Fibroblast of lung (primary cell): ENCODE data around the gene PYGL. TPM values are rescaled to one million over a fixed set of nuclear protein-coding genes. Genes with fewer than 3 reads are reported as not detected.

Experiments
- DNase-seq, 2 donors: peaks; one replicate each; pipeline versions ENCODE4 v3.0.0 to v3.0.0-alpha.2; 2010; ENCODE audit warnings: low read depth in 2 of 2
- H2AFZ ChIP-seq: 2 replicates; pipeline ENCODE4 v1.5.1; 2012; ENCODE audit warnings: low read length, control low read depth, inconsistent platforms
- H3K27ac ChIP-seq: 2 replicates; pipeline ENCODE4 v1.5.1; 2011; ENCODE audit warnings: low read length, control low read depth; ENCODE audit not compliant: insufficient read depth
- H3K27me3 ChIP-seq: 2 replicates; pipeline ENCODE4 v1.5.1; 2011; ENCODE audit warnings: mild to moderate bottlenecking, low read length; ENCODE audit not compliant: control insufficient read depth, insufficient read depth
- H3K36me3 ChIP-seq: 2 replicates; pipeline ENCODE4 v1.5.1; 2011; ENCODE audit warnings: low read length; ENCODE audit not compliant: control insufficient read depth, insufficient read depth
- H3K4me1 ChIP-seq: 2 replicates; pipeline ENCODE4 v1.5.1; 2011; ENCODE audit warnings: low read length; ENCODE audit not compliant: control insufficient read depth, insufficient read depth; ENCODE audit errors: extremely low read depth
- H3K4me2 ChIP-seq: 2 replicates; pipeline ENCODE4 v1.5.1; 2011; ENCODE audit warnings: low read length, control low read depth; ENCODE audit not compliant: insufficient read depth; ENCODE audit errors: extremely low read depth
- H3K4me3 ChIP-seq, 4 experiments: fragments of 200-600 bp in 1 of 4; sonication (generic) in 1 of 4; replicated peaks in 1 of 4; 2 replicates each; pipeline ENCODE4 v1.5.1; 2011 to 2016; ENCODE audit warnings: low read length in 4 of 4, low read depth in 3 of 4, mild to moderate bottlenecking in 3 of 4, control low read depth in 2 of 4, inconsistent platforms in 1 of 4, mixed read lengths in 1 of 4; ENCODE audit not compliant: insufficient read depth in 1 of 4; ENCODE audit errors: control extremely low read depth in 1 of 4
- H3K79me2 ChIP-seq: 2 replicates; pipeline ENCODE4 v1.5.1; 2012; ENCODE audit warnings: mild to moderate bottlenecking, low read length, inconsistent platforms; ENCODE audit not compliant: control insufficient read depth, insufficient read depth
- H3K9ac ChIP-seq: 2 replicates; pipeline ENCODE4 v1.5.1; 2011; ENCODE audit warnings: mild to moderate bottlenecking, low read length, control low read depth; ENCODE audit not compliant: insufficient read depth
- H3K9me3 ChIP-seq: 2 replicates; pipeline ENCODE4 v1.5.1; 2012; ENCODE audit warnings: low read depth, low read length; ENCODE audit not compliant: control insufficient read depth, insufficient read depth
- H4K20me1 ChIP-seq: 2 replicates; pipeline ENCODE4 v1.5.1; 2011; ENCODE audit warnings: low read length; ENCODE audit not compliant: control insufficient read depth, insufficient read depth; ENCODE audit errors: extremely low read depth
- EZH2 ChIP-seq: IDR thresholded peaks from 2 replicates; pipeline ENCODE4 v1.5.1; 2012; ENCODE audit warnings: low read length, control low read depth, mild to moderate bottlenecking; ENCODE audit errors: missing control alignments
- polyA plus RNA-seq, 2 donors: library from polyadenylated mRNA; depleted of rRNA in 1 of 2; stranded (reverse) in 1 of 2; unstranded in 1 of 2; fragments of >200 nt; gene quantifications; 2 replicates each; pipeline ENCODE4 v1.2.1, GENCODE V29; 2011 to 2012; ENCODE audit warnings: missing spikeins in 1 of 2
- total RNA-seq: library from RNA; depleted of rRNA; stranded (reverse); fragments of >200 nt; gene quantifications from 2 replicates; pipeline ENCODE4 v1.2.1, GENCODE V29; 2014
- TF ChIP-seq, protein P1 (sequence below), 2 donors: IDR thresholded peaks in 1 of 2; conservative IDR thresholded peaks in 1 of 2; 1 replicate in 1 of 2; 2 replicates in 1 of 2; pipeline ENCODE4 v1.5.1; 2011 to 2012; ENCODE audit warnings: low read length in 2 of 2, control low read depth in 1 of 2, inconsistent platforms in 1 of 2, low read depth in 1 of 2, mild to moderate bottlenecking in 1 of 2

Gene PYGL
- total and polyA plus RNA-seq, 2 donors (not counting 1 experiment from before 2014, with no cell fraction given), result 56.2 to 76.8 TPM

DNA sequence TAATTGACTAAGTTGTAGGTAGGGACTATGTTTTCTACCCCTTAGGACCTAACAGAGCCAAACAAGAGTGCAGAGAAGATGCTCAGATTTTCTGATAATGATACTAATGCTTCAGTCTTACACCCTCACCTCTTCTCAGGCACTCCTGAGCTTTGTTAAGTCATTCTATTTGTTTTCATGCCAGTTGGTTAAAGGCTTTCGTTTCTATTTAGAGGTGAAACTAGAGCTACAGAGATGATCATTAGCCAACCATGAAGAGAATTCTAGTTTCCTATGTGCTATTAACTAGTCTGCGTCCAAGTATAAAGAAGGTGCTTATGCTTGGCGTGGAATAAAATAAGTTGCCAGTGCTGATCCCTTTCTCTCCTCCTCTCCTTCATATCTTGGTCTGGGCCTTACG lies 34.6 kb upstream of the PYGL start:
- H3K79me2 ChIP-seq, result no peaks in the 10 kb centered on the region
- no peak overlapping the region for H3K27ac ChIP-seq
- H3K36me3 ChIP-seq, result no peaks in the 10 kb centered on the region
- no peak overlapping the region for H3K4me3 ChIP-seq
- H2AFZ ChIP-seq, result no peak overlapping the region
- H4K20me1 ChIP-seq, result no peaks in the 10 kb centered on the region
- H3K4me2 ChIP-seq, result no peak overlapping the region
- no peak overlapping the region for H3K9ac ChIP-seq
- H3K4me1 ChIP-seq, result no peaks in the 10 kb centered on the region
- DNase-seq, result no peak
- no peaks in the 10 kb centered on the region for H3K9me3 ChIP-seq
- no peak for TF ChIP-seq EZH2
- TF ChIP-seq, protein P1, sequence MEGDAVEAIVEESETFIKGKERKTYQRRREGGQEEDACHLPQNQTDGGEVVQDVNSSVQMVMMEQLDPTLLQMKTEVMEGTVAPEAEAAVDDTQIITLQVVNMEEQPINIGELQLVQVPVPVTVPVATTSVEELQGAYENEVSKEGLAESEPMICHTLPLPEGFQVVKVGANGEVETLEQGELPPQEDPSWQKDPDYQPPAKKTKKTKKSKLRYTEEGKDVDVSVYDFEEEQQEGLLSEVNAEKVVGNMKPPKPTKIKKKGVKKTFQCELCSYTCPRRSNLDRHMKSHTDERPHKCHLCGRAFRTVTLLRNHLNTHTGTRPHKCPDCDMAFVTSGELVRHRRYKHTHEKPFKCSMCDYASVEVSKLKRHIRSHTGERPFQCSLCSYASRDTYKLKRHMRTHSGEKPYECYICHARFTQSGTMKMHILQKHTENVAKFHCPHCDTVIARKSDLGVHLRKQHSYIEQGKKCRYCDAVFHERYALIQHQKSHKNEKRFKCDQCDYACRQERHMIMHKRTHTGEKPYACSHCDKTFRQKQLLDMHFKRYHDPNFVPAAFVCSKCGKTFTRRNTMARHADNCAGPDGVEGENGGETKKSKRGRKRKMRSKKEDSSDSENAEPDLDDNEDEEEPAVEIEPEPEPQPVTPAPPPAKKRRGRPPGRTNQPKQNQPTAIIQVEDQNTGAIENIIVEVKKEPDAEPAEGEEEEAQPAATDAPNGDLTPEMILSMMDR (conservative IDR thresholded peaks at IDR 0.05 in 1 of 2, IDR thresholded peaks at IDR 0.05 in 1 of 2; ENCODE audit: low read depth in 1 of 2, low read length in 2 of 2), result no peak
- peaks cover 19% of the 10 kb centered on the region for H3K27me3 ChIP-seq

DNA sequence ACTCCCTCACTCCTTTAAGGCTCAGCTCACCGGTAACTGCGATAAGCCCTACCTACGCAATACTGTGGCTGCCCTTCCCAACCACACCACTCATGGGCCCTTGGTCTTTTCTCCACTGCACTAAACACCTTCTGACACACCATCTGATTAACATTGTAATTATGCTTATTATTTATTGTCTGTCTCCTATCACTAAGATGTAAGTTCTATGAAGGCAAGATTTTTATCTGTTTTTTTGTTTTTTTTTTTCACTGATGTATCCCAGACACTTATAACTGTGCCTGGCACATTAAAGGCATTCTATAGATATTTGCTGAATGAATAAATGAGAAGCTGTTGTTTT lies 34.2 kb upstream of the PYGL start:
- no peaks in the 10 kb centered on the region for H3K9me3 ChIP-seq
- no peaks in the 10 kb centered on the region for H3K79me2 ChIP-seq
- TF ChIP-seq EZH2, result no peak
- TF ChIP-seq, protein P1 (conservative IDR thresholded peaks at IDR 0.05 in 1 of 2, IDR thresholded peaks at IDR 0.05 in 1 of 2; ENCODE audit: low read depth in 1 of 2, low read length in 2 of 2), result no peak
- H3K4me1 ChIP-seq, result no peaks in the 10 kb centered on the region
- H3K36me3 ChIP-seq, result no peaks in the 10 kb centered on the region
- H3K27me3 ChIP-seq, result peaks cover 19% of the 10 kb centered on the region
- H3K4me2 ChIP-seq, result no peak overlapping the region
- H3K9ac ChIP-seq, result no peak overlapping the region
- H3K4me3 ChIP-seq, result no peak overlapping the region
- H4K20me1 ChIP-seq, result no peaks in the 10 kb centered on the region
- H2AFZ ChIP-seq, result no peak overlapping the region
- no peak for DNase-seq
- H3K27ac ChIP-seq, result no peak overlapping the region

DNA sequence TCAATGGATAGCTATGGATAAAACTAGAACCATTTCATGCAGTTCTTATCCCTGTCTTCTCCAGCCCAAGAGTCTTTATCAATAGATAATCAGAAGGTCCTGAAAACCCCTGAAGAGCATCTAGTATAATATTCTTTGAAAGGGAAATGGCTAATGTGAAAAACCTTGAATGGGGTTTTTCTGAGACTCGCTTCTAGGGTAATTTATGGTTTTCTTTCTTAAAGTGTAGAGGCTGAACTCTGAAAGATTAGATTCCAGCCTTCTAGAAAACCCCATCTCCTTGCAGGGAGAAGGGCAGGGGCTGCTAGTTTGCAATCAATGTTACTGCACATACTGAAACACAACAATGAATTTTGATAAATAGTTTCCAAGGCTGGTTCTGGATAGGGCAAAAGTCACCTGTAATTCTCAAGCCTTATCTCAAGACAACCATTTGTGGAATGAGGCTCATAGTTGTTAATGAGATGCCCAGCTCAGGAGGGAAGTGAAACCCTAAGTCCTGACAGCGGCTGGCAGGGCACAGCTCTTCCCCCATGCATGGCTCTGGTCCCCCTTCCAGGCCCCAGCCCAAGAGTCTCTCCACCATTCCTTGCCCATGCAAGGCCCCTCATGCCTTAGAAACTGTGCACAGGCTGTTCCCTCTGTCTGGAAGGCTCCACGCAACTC lies 33.7 kb upstream of the PYGL start:
- Histone ChIP-seq H3K9me3 (no peaks in the 10 kb centered on the region), H3K4me2 (no peak overlapping the region), H3K4me1 (no peaks in the 10 kb centered on the region), H3K27me3 (peaks cover 19% of the 10 kb centered on the region), H3K9ac (no peak overlapping the region), H2AFZ (no peak overlapping the region), H3K27ac (no peak overlapping the region), H4K20me1 (no peaks in the 10 kb centered on the region), H3K4me3 (no peak overlapping the region), H3K79me2 (no peaks in the 10 kb centered on the region), H3K36me3 (no peaks in the 10 kb centered on the region)
- no peak for DNase-seq
- TF ChIP-seq, protein P1 (conservative IDR thresholded peaks at IDR 0.05 in 1 of 2, IDR thresholded peaks at IDR 0.05 in 1 of 2; ENCODE audit: low read depth in 1 of 2, low read length in 2 of 2), result no peak
- no peak for TF ChIP-seq EZH2
